ENCODE data around the gene SH3BP5. TPM values are rescaled to one million over a fixed set of nuclear protein-coding genes. Genes with fewer than 3 reads are reported as not detected.
A peak's percentile ranks its signal among the peaks of the same experiment; 100 is the strongest.

The SH3BP5 gene
- total and polyA plus RNA-seq, 12 donors = 119 to 1,158 (median 180) TPM

GRCh38 chr3:15266510-15267376, 65.6 kb downstream of the SH3BP5 start:
- H3K4me1 ChIP-seq (replicated peaks in 1 of 2) = peaks cover 45 to 74% of the 10 kb centered on the region in 2 donors
- H3K36me3 ChIP-seq (replicated peaks in 1 of 2) = peaks cover 0 to 16% of the 10 kb centered on the region in 2 donors
- WGBS, 4 donors = 59 to 69% (median 66%) methylated on average over 10 to 13 of the region's 13 CpGs
- no peak overlapping the region for H3K4me3 ChIP-seq
- DNase-seq = peak in 3 of 7 donors; percentile 11 to 50 (median 28)
- no peaks in the 10 kb centered on the region for H3K27me3 ChIP-seq
- no peaks in the 10 kb centered on the region for H3K9me3 ChIP-seq (replicated peaks in 1 of 3)
- H3K27ac ChIP-seq = peak overlapping the region; percentile 19 to 94 (median 89)
- TF ChIP-seq POLR2A (IDR thresholded peaks at IDR 0.05) = no peak
- no peak for TF ChIP-seq CTCF (IDR thresholded peaks at IDR 0.05)
- intact Hi-C loops (cut with DNase I) = loop anchor here (5.0 to 10.0 kb wide), 4 partner anchors 66 to 136 kb away; partner anchors contain the start of gene SH3BP5 (in 2 of the 2)

GRCh38 chr3:15265655-15266509, 66.5 kb downstream of the SH3BP5 start:
- Histone ChIP-seq H3K9me3 (replicated peaks in 1 of 3) (no peaks in the 10 kb centered on the region), H3K27ac (peak overlapping the region in 4 of 5 donors; percentile 8 to 94 (median 90)), H3K36me3 (replicated peaks in 1 of 2) (peaks cover 0 to 25% of the 10 kb centered on the region in 2 donors), H3K27me3 (no peaks in the 10 kb centered on the region), H3K4me1 (replicated peaks in 1 of 2) (peaks cover 45 to 67% of the 10 kb centered on the region in 2 donors), H3K4me3 (no peak overlapping the region)
- intact Hi-C loops (cut with DNase I) = loop anchor here (5.0 to 10.0 kb wide), 4 partner anchors 66 to 136 kb away; partner anchors contain the start of gene SH3BP5 (in 2 of the 2)
- 69 to 81% (median 79%) methylated on average over 15 to 19 of the region's 19 CpGs for WGBS, 4 donors
- DNase-seq = peak in 3 of 7 donors; percentile 13 to 57 (median 18)
- TF ChIP-seq CTCF (IDR thresholded peaks at IDR 0.05) = no peak
- TF ChIP-seq POLR2A (IDR thresholded peaks at IDR 0.05) = no peak

GRCh38 chr3:15264486-15264885, 67.9 kb downstream of the SH3BP5 start:
- intact Hi-C loops (cut with DNase I) = loop anchor here in 1 of 2 donors (10.0 kb wide), 1 partner anchor 120 kb away; no protein-coding TSS in a partner anchor
- TF ChIP-seq POLR2A (IDR thresholded peaks at IDR 0.05) = no peak
- TF ChIP-seq CTCF (IDR thresholded peaks at IDR 0.05) = no peak
- 43 to 53% (median 52%) methylated on average over 2 of the region's 2 CpGs for WGBS, 4 donors

More at GRCh38 chr3:15264486-15264885, 67.9 kb downstream of the SH3BP5 start:
- Histone ChIP-seq H3K9me3 (replicated peaks in 1 of 3) (no peaks in the 10 kb centered on the region), H3K4me1 (replicated peaks in 1 of 2) (peaks cover 38 to 53% of the 10 kb centered on the region in 2 donors), H3K27ac (peak overlapping the region in 4 of 5 donors; percentile 17 to 89 (median 63)), H3K36me3 (replicated peaks in 1 of 2) (peaks cover 0 to 39% of the 10 kb centered on the region in 2 donors), H3K4me3 (no peak overlapping the region), H3K27me3 (no peaks in the 10 kb centered on the region)
- DNase-seq = peak in 2 of 7 donors; percentile 10 to 15

Measured in adrenal gland (tissue), 12 donors.